IMR-90 (cell line): Measurements from ENCODE around the gene TENM4. TPM values are rescaled to one million over a fixed set of nuclear protein-coding genes. Genes with fewer than 3 reads are reported as not detected.
A peak's percentile ranks its signal among the peaks of the same experiment; 100 is the strongest.

Experiments
- ATAC-seq: fragments of 200-7000 bp; cut with Tn5 transposase; 2 replicates; pipeline ENCODE4 v1.9.1; 2020; ENCODE audit warnings: low read depth, mild to moderate bottlenecking, moderate library complexity
- BruUV-seq: library from RNA; stranded (reverse); fragments of 400-500 nt; replicated peaks from 2 replicates; lab custom pipeline; 2021; lab: Mats Ljungman, UMichigan
- CTCF ChIA-PET: fragments of 300-600 bp; formaldehyde crosslinking; extraction: SDS; loops from one replicate; lab custom pipeline; 2021; ENCODE audit warnings: antibody characterized with exemption; lab: Yijun Ruan, JAX
- POLR2A ChIA-PET: fragments of 300-600 bp; sonication (Branson Sonifier 250); formaldehyde crosslinking; loops from one replicate; lab custom pipeline; 2022; ENCODE audit warnings: antibody characterized with exemption; ENCODE audit not compliant: unreplicated experiment; lab: Charles Lee
- DNase-seq: peaks from one replicate; pipeline ENCODE4 v3.0.0; 2013
- H2AFZ ChIP-seq: replicated peaks from 2 replicates; pipeline ENCODE3; 2013; ENCODE audit warnings: low read length, mild to moderate bottlenecking; ENCODE audit not compliant: poor library complexity
- H2AK5ac ChIP-seq: 2 replicates; pipeline ENCODE4 v1.6.1; 2013; ENCODE audit warnings: low read depth, low read length, inconsistent platforms
- H2AK9ac ChIP-seq: replicated peaks from 2 replicates; pipeline ENCODE3; 2013; ENCODE audit warnings: mild to moderate bottlenecking, low read depth, low read length, moderate library complexity; ENCODE audit not compliant: poor library complexity
- H2BK120ac ChIP-seq: 2 replicates; pipeline ENCODE4 v1.6.1; 2013; ENCODE audit warnings: low read depth, low read length, inconsistent platforms
- H2BK15ac ChIP-seq: 3 replicates; pipeline ENCODE4 v1.6.1; 2013; ENCODE audit warnings: low read depth, low read length, inconsistent platforms
- H2BK20ac ChIP-seq: 2 replicates; pipeline ENCODE4 v1.6.1; 2013; ENCODE audit warnings: low read depth, mild to moderate bottlenecking, inconsistent platforms, low read length, moderate library complexity
- H2BK5ac ChIP-seq: 2 replicates; pipeline ENCODE4 v1.6.1; 2013; ENCODE audit warnings: mild to moderate bottlenecking, low read depth, low read length, inconsistent platforms; ENCODE audit not compliant: poor library complexity, severe bottlenecking
- H3K14ac ChIP-seq: replicated peaks from 2 replicates; pipeline ENCODE4 v1.6.1; 2013; ENCODE audit warnings: low read depth, low read length, inconsistent platforms
- H3K18ac ChIP-seq: 2 replicates; pipeline ENCODE4 v1.6.1; 2013; ENCODE audit warnings: low read depth, low read length, control low read depth
- H3K23ac ChIP-seq: 2 replicates; pipeline ENCODE4 v1.6.1; 2013; ENCODE audit warnings: low read depth, low read length, inconsistent platforms
- H3K27ac ChIP-seq: 2 replicates; pipeline ENCODE4 v1.5.1; 2013; ENCODE audit warnings: mild to moderate bottlenecking, control low read depth, low read length; ENCODE audit not compliant: insufficient read depth
- H3K27me3 ChIP-seq: 2 replicates; pipeline ENCODE4 v1.6.1; 2013; ENCODE audit warnings: low read length; ENCODE audit not compliant: control insufficient read depth, insufficient read depth
- H3K36me3 ChIP-seq: 2 replicates; pipeline ENCODE4 v1.6.1; 2013; ENCODE audit warnings: low read length, mixed read lengths; ENCODE audit not compliant: control insufficient read depth, insufficient read depth
- H3K4ac ChIP-seq: 2 replicates; pipeline ENCODE4 v1.6.1; 2013; ENCODE audit warnings: low read depth, low read length, inconsistent platforms
- H3K4me1 ChIP-seq: 2 replicates; pipeline ENCODE4 v1.6.1; 2013; ENCODE audit warnings: low read length, mixed read lengths; ENCODE audit not compliant: control insufficient read depth, insufficient read depth
- H3K4me2 ChIP-seq: 2 replicates; pipeline ENCODE4 v1.6.1; 2013; ENCODE audit warnings: low read depth, mild to moderate bottlenecking, control low read depth, low read length, moderate library complexity
- H3K4me3 ChIP-seq: 2 replicates; pipeline ENCODE4 v1.5.1; 2013; ENCODE audit warnings: low read depth, mild to moderate bottlenecking, control low read depth, low read length, moderate library complexity; ENCODE audit not compliant: insufficient read depth
- H3K56ac ChIP-seq: 2 replicates; pipeline ENCODE4 v1.6.1; 2013; ENCODE audit warnings: low read length, inconsistent platforms; ENCODE audit not compliant: insufficient read depth; ENCODE audit errors: extremely low read depth
- H3K79me1 ChIP-seq, 2 experiments: 2 replicates each; pipeline ENCODE4 v1.6.1; 2013; ENCODE audit warnings: low read length in 2 of 2, inconsistent platforms in 1 of 2, low read depth in 1 of 2
- H3K9ac ChIP-seq: 2 replicates; pipeline ENCODE4 v1.6.1; 2013; ENCODE audit warnings: low read depth, low read length, control low read depth
- H3K9me1 ChIP-seq: 2 replicates; pipeline ENCODE4 v1.6.1; 2013; ENCODE audit warnings: low read length, inconsistent platforms; ENCODE audit not compliant: insufficient read depth
- H3K9me3 ChIP-seq: 2 replicates; pipeline ENCODE4 v1.6.1; 2013; ENCODE audit warnings: low read length; ENCODE audit not compliant: control insufficient read depth, insufficient read depth
- H4K20me1 ChIP-seq: 2 replicates; pipeline ENCODE4 v1.6.1; 2013; ENCODE audit warnings: low read length, inconsistent platforms; ENCODE audit not compliant: insufficient read depth
- H4K5ac ChIP-seq: 2 replicates; pipeline ENCODE4 v1.6.1; 2013; ENCODE audit warnings: mild to moderate bottlenecking, low read depth, low read length, control low read depth
- H4K8ac ChIP-seq, 2 experiments: 2 replicates each; pipeline ENCODE4 v1.6.1; 2013; ENCODE audit warnings: low read depth in 2 of 2, low read length in 2 of 2, control low read depth in 1 of 2, inconsistent platforms in 1 of 2
- H4K91ac ChIP-seq: 2 replicates; pipeline ENCODE4 v1.6.1; 2013; ENCODE audit warnings: low read depth, low read length, inconsistent platforms; ENCODE audit not compliant: insufficient read depth
- BHLHE40 ChIP-seq: fragments of 150-350 bp; IDR thresholded peaks from 2 replicates; pipeline ENCODE4 v1.6.1; 2016; ENCODE audit warnings: mild to moderate bottlenecking, low read depth, low read length
- CEBPB ChIP-seq: IDR thresholded peaks from 2 replicates; pipeline ENCODE4 v1.6.1; 2012; ENCODE audit warnings: low read depth, low read length, improper control_type of control experiment
- CHD1 ChIP-seq: IDR thresholded peaks from 2 replicates; pipeline ENCODE4 v1.6.1; 2012; ENCODE audit warnings: low read depth, low read length, improper control_type of control experiment
- CTCF ChIP-seq: conservative IDR thresholded peaks from 2 replicates; pipeline ENCODE4 v1.5.1; 2012; ENCODE audit warnings: mild to moderate bottlenecking, low read depth, low read length, improper control_type of control experiment
- ELK1 ChIP-seq: fragments of 150-350 bp; IDR thresholded peaks from 2 replicates; pipeline ENCODE4 v1.6.1; 2016; ENCODE audit warnings: low read depth, mild to moderate bottlenecking, low read length, moderate library complexity, borderline replicate concordance
- FOS ChIP-seq: fragments of 150-350 bp; IDR thresholded peaks from 2 replicates; pipeline ENCODE4 v1.6.1; 2016; ENCODE audit warnings: low read depth, low read length
- MAFK ChIP-seq: IDR thresholded peaks from 2 replicates; pipeline ENCODE4 v1.6.1; 2012; ENCODE audit warnings: low read depth, low read length, improper control_type of control experiment
- MAZ ChIP-seq: IDR thresholded peaks from 2 replicates; pipeline ENCODE4 v1.6.1; 2012; ENCODE audit warnings: low read depth, mild to moderate bottlenecking, low read length, improper control_type of control experiment, moderate library complexity, borderline replicate concordance
- MXI1 ChIP-seq: IDR thresholded peaks from 2 replicates; pipeline ENCODE4 v1.6.1; 2012; ENCODE audit warnings: low read depth, mild to moderate bottlenecking, low read length, moderate library complexity, borderline replicate concordance
- NFE2L2 ChIP-seq: fragments of 150-350 bp; IDR thresholded peaks from 2 replicates; pipeline ENCODE4 v1.6.1; 2016; ENCODE audit warnings: low read depth, mild to moderate bottlenecking, low read length
- POLR2A ChIP-seq: IDR thresholded peaks from 2 replicates; pipeline ENCODE4 v1.6.1; 2012; ENCODE audit warnings: mild to moderate bottlenecking, low read depth, low read length
- RAD21 ChIP-seq: IDR thresholded peaks from 2 replicates; pipeline ENCODE4 v1.6.1; 2012; ENCODE audit warnings: low read length, improper control_type of control experiment
- RFX5 ChIP-seq: IDR thresholded peaks from 2 replicates; pipeline ENCODE4 v1.8.0; 2012; ENCODE audit warnings: low read depth, mild to moderate bottlenecking, low read length, moderate library complexity
- SMC3 ChIP-seq: fragments of 150-350 bp; IDR thresholded peaks from 2 replicates; pipeline ENCODE4 v1.6.1; 2016; ENCODE audit warnings: low read depth, mild to moderate bottlenecking, antibody characterized with exemption, low read length, moderate library complexity
- USF2 ChIP-seq: fragments of 150-350 bp; IDR thresholded peaks from 2 replicates; pipeline ENCODE4 v1.6.1; 2017; ENCODE audit warnings: mild to moderate bottlenecking, antibody characterized with exemption, low read length, low read depth
- WGBS, 2 experiments: methylation state at CpG; one replicate each; pipeline versions ENCODE4 v1.1.5 to v1.1.7; 2013; ENCODE audit warnings: missing lambda C conversion rate in 2 of 2; ENCODE audit not compliant: insufficient read length in 1 of 2; ENCODE audit errors: extremely low coverage in 2 of 2; 5-methylcytosine and 5-hydroxymethylcytosine counted together
- dilution Hi-C: fragments of 300-500 bp; cut with HindIII; formaldehyde crosslinking; loops from one replicate; pipeline ENCODE4 v1.14.3; 2018; ENCODE audit warnings: low sequenced_read_pairs; ENCODE audit not compliant: unreplicated experiment
- in situ Hi-C: fragments of 300-500 bp; cut with MboI; formaldehyde crosslinking; loops from 3 replicates; pipeline ENCODE4 v1.14.3; 2019; ENCODE audit warnings: low sequenced_read_pairs, inconsistent platforms, mixed read lengths
- intact Hi-C: fragments of 100-400 bp; cut with micrococcal nuclease; formaldehyde crosslinking; loops from 2 replicates; pipeline ENCODE4 v1.10.0; 2022
- polyA plus RNA-seq, 3 experiments: library from polyadenylated mRNA; depleted of rRNA; stranded (reverse); fragments of >200 nt; gene quantifications; 2 replicates each; pipeline ENCODE4 v1.2.3, GENCODE V29; 2012; ENCODE audit warnings: low replicate concordance in 1 of 3
- total RNA-seq: library from RNA; depleted of rRNA; stranded (reverse); fragments of >200 nt; gene quantifications from 2 replicates; pipeline ENCODE4 v1.2.3, GENCODE V29; 2012

TENM4 gene
- total and polyA plus RNA-seq, 2 of the 4 experiments (the other 2 are of a cell fraction): 7.4 to 9.0 TPM

- H3K4me2 ChIP-seq: no peak overlapping the region
- H3K27ac ChIP-seq: peak overlapping the region; percentile 98
- dilution Hi-C loops (no loop called here), in situ Hi-C loops (loop anchor here (10.0 kb wide), 1 partner anchor 255 kb away; no protein-coding TSS in a partner anchor), intact Hi-C loops (loop anchor here (2.0 kb wide), 1 partner anchor 41 kb away; no protein-coding TSS in a partner anchor)
- H3K9me3 ChIP-seq: no peaks in the 10 kb centered on the region
- H4K5ac ChIP-seq: peak overlapping the region; percentile 99
- H3K4me1 ChIP-seq: peaks cover 46% of the 10 kb centered on the region
- H2AK5ac ChIP-seq: peak overlapping the region; percentile 96
- 0 out of 2 replicates have a peak, but pooled peaks cover 3% of the 10 kb centered on the region for H4K20me1 ChIP-seq
- H2BK120ac ChIP-seq: peak overlapping the region; percentile 98
- peak overlapping the region; percentile 41 to 75 for H4K8ac ChIP-seq
- BruUV-seq: no TSS peak
- H3K56ac ChIP-seq: peak overlapping the region; percentile 41
- peak overlapping the region; percentile 94 for H3K4ac ChIP-seq
- peak overlapping the region; percentile 97; the same call in 2 of the 3 replicates for H2BK15ac ChIP-seq
- H2BK20ac ChIP-seq: peak overlapping the region; percentile 97
- H3K23ac ChIP-seq: peak overlapping the region; percentile 91
- DNase-seq (no peak), ATAC-seq (no peak)
- no CpG with 5 or more reads among the region's 4 CpGs for WGBS, 2 experiments
- H4K91ac ChIP-seq: peak overlapping the region; percentile 97
- ChIA-PET CTCF (interaction anchor here (0.7 kb wide), 1 partner anchor 10 kb away, joined by 3 read pairs; no protein-coding TSS in a partner anchor), POLR2A (no interaction called here)
- H2AK9ac ChIP-seq: no peak overlapping the region
- H3K18ac ChIP-seq: peak overlapping the region; percentile 93
- H3K4me3 ChIP-seq: no peak overlapping the region
- no peak for TF ChIP-seq NFE2L2
- no peak for TF ChIP-seq MAZ
- no peak for TF ChIP-seq BHLHE40
- no peak for TF ChIP-seq RAD21
- TF ChIP-seq RFX5: no peak
- no peak for TF ChIP-seq FOS
- no peak for TF ChIP-seq CTCF
- TF ChIP-seq ELK1: no peak
- TF ChIP-seq MXI1: no peak
- TF ChIP-seq USF2: no peak
- no peak for TF ChIP-seq CEBPB
- no peak for TF ChIP-seq SMC3
- TF ChIP-seq MAFK: no peak
- no peak for TF ChIP-seq POLR2A
- TF ChIP-seq CHD1: no peak
- peak overlapping the region; percentile 5; the same call in 1 of the 2 replicates for H3K9ac ChIP-seq
- H3K9me1 ChIP-seq: peaks cover 36% of the 10 kb centered on the region
- H2AFZ ChIP-seq: peak overlapping the region; percentile 7
- peaks cover 1% of the 10 kb centered on the region; the same call in 1 of the 2 replicates for H3K36me3 ChIP-seq
- H3K27me3 ChIP-seq: no peaks in the 10 kb centered on the region
- peak overlapping the region; percentile 88 for H2BK5ac ChIP-seq
- peak overlapping the region; percentile 85 for H3K14ac ChIP-seq
- peaks cover 0 to 8% of the 10 kb centered on the region in 2 experiments; a peak in 1 of 4 replicates for H3K79me1 ChIP-seq
These were observed 640.6 kb downstream of the TENM4 start for GRCh38 chr11:78800096-78800690.
